M059J (cell line): Measurements from ENCODE around the gene NGLY1. TPM values are rescaled to one million over a fixed set of nuclear protein-coding genes. Genes with fewer than 3 reads are reported as not detected.

Experiments used
- total RNA-seq: library from RNA; depleted of rRNA; stranded (reverse); fragments of >200 nt; shearing (Covaris generic); gene quantifications from 2 replicates; pipeline ENCODE4 v1.2.3, GENCODE V29; 2014; rRNA removed

The NGLY1 gene
- total RNA-seq, 1 experiment from 2014 or later = 35.8 TPM

Other genes with a start within 250 kb of the NGLY1 start
- gene TOP2B, start 118.5 kb downstream of the NGLY1 start, total RNA-seq = 35.5 and 55.1 TPM in 2 replicates
- 10.2 and 21.8 TPM in 2 replicates for gene OXSM, start 6.6 kb upstream of the NGLY1 start, total RNA-seq